ENCODE measurements around the gene SULT4A1.
"Not testable (repeated sequence)": the region's sequence is repeated elsewhere in the genome, so short reads cannot be mapped to it uniquely, and the experiment has no call there.

Gene SULT4A1

DNA sequence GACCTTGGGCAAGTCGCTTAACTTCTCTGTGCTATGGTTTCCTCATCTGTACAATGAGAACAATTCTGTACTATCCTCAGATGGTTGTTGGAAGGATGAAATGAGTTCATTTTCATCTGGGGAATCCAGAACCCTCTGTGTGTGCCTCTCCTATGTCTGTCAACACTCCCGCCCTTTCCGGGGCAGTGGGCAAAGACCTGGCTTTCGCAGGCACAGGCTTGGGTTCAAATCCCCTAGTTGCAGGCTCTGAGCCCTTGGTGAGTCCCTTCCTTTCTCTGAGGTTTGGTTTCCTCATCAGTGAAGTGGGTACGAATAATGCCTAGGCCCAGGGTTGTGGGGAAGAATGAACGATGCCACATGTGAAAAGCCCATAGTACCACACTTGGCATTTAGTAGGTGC, 23.5 kb upstream of the SULT4A1 start:
- no peak for DNase-seq

GRCh38 chr22:43885319-43885671, 23.0 kb upstream of the SULT4A1 start:
- DNase-seq, result no peak

DNA sequence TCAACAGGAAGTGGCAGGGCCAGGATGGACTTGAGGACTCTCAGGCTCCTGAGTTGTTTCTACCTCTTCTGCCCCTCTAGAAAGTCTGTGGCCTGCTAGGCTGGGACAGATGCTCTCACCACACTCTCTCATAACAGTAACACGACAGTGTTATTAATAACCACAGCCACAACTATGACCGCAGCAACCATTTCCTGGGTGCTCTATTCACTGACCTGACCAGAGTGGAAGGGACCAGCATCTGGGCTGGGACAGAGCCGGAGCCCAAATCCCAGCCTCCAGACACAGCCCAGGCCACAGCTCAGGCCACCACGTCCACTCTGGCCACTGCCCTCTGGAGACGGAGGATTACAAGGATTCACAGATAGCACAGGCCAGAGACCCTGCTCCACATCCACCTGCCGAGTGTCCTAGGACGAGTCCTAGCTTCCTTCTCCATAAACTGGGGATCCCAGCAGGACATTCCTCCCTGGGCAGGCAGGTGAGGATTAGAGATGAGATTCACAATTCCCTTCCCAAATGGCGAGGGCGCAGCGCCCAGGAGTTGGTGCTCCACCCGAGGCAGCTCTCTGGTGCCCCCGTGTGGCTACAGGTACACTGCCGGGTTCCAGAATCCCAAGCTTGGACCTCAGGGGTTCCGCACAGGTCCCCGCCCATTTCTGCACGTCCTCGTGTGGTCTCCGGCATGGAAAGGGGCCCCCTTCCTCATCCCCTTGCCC, 22.4 kb upstream of the SULT4A1 start:
- DNase-seq, result peak; percentile 12

DNA sequence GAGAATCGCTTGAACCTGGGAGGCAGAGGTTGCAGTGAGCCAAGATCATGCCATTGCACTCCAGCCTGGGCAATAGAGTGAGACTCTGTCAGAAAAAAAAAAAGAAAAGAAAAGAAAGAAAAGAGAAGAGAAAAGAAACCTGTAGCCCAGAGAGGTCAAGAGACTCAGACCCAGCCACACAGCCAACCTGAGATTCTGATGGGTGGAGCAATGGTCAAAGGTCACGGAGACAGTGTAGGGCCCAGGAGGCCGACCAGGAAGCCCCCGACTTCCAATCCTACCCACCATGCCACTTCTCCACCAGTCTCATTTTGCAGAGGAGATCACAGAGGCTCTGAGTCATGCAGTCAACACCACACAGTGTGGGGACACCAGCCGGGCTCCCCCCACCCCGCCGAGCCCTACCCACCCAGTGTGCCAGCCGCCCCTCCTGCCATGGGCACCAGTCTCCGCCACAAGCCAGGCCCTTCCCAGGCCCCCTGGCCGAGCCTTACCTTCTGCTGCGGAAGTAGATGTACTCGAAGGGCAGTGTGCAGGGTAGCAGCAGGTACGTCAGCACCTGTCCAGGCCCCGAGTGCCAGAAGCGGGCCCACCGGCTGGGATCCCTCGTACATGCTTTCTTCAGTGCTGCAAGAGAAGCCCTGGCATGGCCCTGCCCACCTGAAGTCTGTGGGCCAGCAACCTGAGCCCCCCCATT, 21.6 kb upstream of the SULT4A1 start:
- DNase-seq, result no peak

DNA sequence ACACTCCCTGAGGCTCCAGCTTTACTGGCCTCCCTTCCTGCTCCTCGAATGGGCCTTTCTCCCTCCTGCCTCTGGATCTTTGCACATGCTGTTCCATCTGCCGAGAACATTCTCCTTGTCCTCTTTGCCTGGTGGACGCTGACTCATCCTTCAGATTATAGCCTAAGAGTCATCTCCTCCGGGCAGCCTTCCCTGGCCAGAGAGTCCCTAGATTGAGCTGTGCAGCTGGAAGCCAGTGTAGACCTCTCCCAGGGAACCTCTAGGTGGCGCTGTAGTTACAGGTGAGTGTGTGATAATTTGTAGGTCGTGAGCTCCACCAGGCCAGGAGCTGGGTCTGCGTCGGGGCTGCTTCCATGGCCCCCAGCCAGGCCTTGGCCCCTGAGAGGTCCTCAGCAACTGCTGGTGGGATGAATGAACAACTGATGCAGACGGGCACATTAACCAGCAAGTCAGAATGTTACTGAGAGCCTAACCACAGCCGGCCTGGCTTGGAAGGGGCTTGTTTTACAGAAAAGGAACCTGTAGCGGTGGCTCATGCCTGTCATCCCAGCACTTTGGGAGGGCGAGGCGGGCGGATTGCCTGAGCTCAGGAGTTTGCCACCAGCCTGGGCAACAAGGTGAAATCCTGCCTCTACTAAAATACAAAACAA, 20.8 kb upstream of the SULT4A1 start:
- DNase-seq, result peak; percentile 44

- DNase-seq, result no peak
Observed at GRCh38 chr22:43882122-43882767, 19.9 kb upstream of the SULT4A1 start.

- no peak for DNase-seq
Observed at GRCh38 chr22:43881091-43882061, 19.1 kb upstream of the SULT4A1 start.

DNA sequence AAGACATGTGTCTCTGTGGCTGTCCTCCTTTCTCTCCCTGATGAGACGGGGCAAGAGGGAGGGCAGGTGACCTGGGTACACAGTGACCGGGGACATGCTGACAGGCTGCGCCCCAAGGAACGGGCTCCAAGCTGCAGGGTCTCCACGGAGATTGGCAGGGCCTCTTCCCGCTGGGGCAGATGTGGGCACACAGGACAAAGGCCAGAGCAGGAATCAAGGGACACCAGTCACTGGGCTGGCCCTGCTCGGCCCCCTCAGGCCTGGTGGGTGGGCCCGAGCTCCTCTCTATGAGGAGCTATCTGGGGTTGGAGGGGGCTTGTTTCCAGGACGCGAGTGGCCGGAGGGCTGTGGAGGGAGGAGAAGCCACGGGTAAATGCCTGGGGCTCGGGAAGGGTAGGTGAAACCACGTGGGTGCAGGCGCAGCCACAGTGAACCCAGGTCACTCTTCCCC, 18.3 kb upstream of the SULT4A1 start:
- no peak for DNase-seq

- DNase-seq, result no peak
Observed at GRCh38 chr22:43879901-43880540, 17.7 kb upstream of the SULT4A1 start.

- DNase-seq, result no peak
Observed at GRCh38 chr22:43878831-43879550, 16.7 kb upstream of the SULT4A1 start.

GRCh38 chr22:43878079-43878795, 15.9 kb upstream of the SULT4A1 start:
- DNase-seq, result no peak

- DNase-seq, result no peak
Observed at GRCh38 chr22:43876866-43877509, 14.7 kb upstream of the SULT4A1 start.

DNA sequence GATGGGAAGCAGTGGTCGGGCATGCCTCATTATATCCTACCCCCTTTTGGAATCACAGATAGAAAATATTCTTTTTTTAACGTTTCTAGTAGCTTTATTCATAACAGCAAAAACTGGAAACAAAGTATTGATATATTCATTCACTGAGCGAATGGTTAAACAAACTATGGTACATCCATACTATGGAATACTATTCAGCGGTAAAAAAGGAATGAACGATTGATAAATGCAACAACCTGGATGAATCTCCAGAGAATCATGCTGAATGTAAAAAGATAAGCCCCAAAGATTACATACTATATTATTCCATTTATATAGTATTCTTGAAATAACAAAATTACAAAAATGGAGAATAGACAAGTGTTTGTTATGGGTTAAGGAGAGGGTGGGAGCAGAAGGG, 7.5 kb upstream of the SULT4A1 start:
- no peak for DNase-seq

- not testable (repeated sequence) for DNase-seq
Observed at GRCh38 chr22:43869001-43869400, 6.7 kb upstream of the SULT4A1 start.

DNA sequence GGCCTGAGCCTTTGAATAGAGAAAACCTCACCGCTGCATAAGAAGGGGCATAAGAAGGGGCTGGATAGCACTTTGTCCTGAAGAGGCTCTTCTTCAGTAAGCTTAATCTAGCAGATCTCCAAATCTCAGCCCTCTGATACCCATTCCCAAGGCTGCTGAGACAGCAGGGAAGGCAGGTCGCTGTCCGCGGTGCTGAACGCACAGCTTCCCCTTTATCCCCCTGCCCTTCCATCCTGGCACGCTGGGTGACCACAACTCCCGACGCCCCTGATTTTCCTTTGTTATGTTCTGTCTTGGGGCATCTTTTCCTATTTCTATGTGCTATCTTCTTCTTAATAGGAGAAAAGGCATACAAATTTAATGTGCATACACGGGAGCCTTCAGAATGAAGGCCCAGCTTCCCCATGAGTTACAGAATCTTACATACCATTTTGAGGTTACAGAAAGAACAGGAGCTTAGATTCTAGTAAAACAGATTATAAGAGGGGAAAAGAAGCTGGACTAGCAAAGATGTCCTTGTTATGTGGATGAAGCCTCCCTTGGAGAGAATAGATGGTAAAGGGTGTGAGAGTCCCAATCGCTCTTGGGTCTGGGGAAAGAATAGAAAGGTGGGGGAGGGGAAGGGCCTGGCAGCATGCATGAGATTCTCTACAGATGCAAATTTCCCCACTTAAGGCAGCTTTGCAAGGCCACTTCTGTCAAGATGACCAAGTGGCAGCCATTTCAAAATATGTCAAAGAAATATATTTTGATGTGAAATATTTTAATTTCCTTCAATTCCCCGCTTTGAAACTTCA, 5.7 kb upstream of the SULT4A1 start:
- DNase-seq, result peak; percentile 12

DNA sequence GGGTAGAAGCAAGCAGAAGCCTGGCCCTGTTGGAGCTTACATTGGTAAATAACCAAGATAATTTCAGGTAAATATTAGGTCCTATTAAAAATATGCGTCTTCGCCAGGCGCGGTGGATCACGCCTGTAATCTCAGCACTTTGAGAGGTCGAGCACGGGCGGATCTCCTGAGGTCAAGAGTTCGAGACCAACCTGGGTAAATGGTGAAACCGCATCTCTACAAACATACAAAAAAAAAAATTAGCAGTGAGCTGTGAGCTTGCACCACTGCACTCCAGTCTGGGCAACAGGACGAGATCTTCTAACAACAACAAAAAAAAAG, 529 bp upstream of the SULT4A1 start:
- DNase-seq, result no peak

- DNase-seq, result no peak
Observed at GRCh38 chr22:43861529-43861928, 784 bp downstream of the SULT4A1 start.

DNA sequence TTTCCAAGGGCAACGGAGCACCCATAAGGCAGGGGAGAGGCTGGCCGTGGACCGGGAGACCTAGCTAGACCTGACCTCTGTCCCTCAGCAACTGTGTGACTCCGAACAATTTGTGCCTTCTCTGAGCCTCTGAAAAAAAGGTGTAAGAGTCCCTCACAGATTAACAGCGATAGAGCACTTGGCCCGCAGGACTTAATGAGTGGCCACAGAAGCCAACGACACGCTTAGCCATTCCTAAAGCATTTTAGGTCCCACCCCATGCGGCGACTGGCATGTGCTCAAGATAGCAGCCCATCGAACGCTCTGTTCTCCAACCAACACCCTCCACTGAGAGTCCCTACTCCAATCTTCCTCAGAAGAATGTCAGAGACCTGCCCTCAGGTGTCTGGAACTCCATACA, 1.5 kb downstream of the SULT4A1 start:
- no peak for DNase-seq

- no peak for DNase-seq
Observed at GRCh38 chr22:43860126-43860525, 2.2 kb downstream of the SULT4A1 start.
